ENCODE results near the gene PLCG1.

The PLCG1 gene

GRCh38 chr20:41185013-41185757 lies 47.8 kb downstream of the PLCG1 start:
- H3K36me3 ChIP-seq (ENCODE audit: insufficient read depth, low read length): no peaks in the 10 kb centered on the region
- H3K9me3 ChIP-seq (ENCODE audit: insufficient read depth, low read depth, low read length): no peaks in the 10 kb centered on the region
- H3K4me3 ChIP-seq (ENCODE audit: low read length): no peak overlapping the region
- no peaks in the 10 kb centered on the region for H3K27me3 ChIP-seq (ENCODE audit: insufficient read depth, low read length)
- no peaks in the 10 kb centered on the region for H3K4me1 ChIP-seq (ENCODE audit: insufficient read depth, low read length)
- H3K27ac ChIP-seq (ENCODE audit: low read depth, low read length): no peak overlapping the region
- WGBS: 94% methylated on average over 11 of the region's 11 CpGs
- no peak overlapping the region for H3K9ac ChIP-seq (ENCODE audit: low read depth, low read length)

GRCh38 chr20:41187668-41188067 lies 50.3 kb downstream of the PLCG1 start:
- Histone ChIP-seq H3K27ac (ENCODE audit: low read depth, low read length) (no peak overlapping the region), H3K36me3 (ENCODE audit: insufficient read depth, low read length) (no peaks in the 10 kb centered on the region), H3K27me3 (ENCODE audit: insufficient read depth, low read length) (no peaks in the 10 kb centered on the region), H3K9me3 (ENCODE audit: insufficient read depth, low read depth, low read length) (no peaks in the 10 kb centered on the region), H3K9ac (ENCODE audit: low read depth, low read length) (no peak overlapping the region), H3K4me3 (ENCODE audit: low read length) (no peak overlapping the region), H3K4me1 (ENCODE audit: insufficient read depth, low read length) (no peaks in the 10 kb centered on the region)

- Histone ChIP-seq H3K9ac (ENCODE audit: low read depth, low read length) (no peak overlapping the region), H3K9me3 (ENCODE audit: insufficient read depth, low read depth, low read length) (0 out of 2 replicates have a peak, but pooled peaks cover 5% of the 10 kb centered on the region), H3K4me1 (ENCODE audit: insufficient read depth, low read length) (no peaks in the 10 kb centered on the region), H3K27me3 (ENCODE audit: insufficient read depth, low read length) (no peaks in the 10 kb centered on the region), H3K36me3 (ENCODE audit: insufficient read depth, low read length) (no peaks in the 10 kb centered on the region; the same call in 1 of the 2 replicates), H3K27ac (ENCODE audit: low read depth, low read length) (no peak overlapping the region), H3K4me3 (ENCODE audit: low read length) (no peak overlapping the region)
- WGBS: 92% methylated on average over 5 of the region's 5 CpGs
Observed at GRCh38 chr20:41191562-41192500, 54.5 kb downstream of the PLCG1 start.

GRCh38 chr20:41192575-41192974 lies 55.2 kb downstream of the PLCG1 start:
- Histone ChIP-seq H3K27ac (ENCODE audit: low read depth, low read length) (no peak overlapping the region), H3K4me1 (ENCODE audit: insufficient read depth, low read length) (no peaks in the 10 kb centered on the region), H3K9me3 (ENCODE audit: insufficient read depth, low read depth, low read length) (0 out of 2 replicates have a peak, but pooled peaks cover 5% of the 10 kb centered on the region), H3K9ac (ENCODE audit: low read depth, low read length) (no peak overlapping the region), H3K27me3 (ENCODE audit: insufficient read depth, low read length) (no peaks in the 10 kb centered on the region), H3K4me3 (ENCODE audit: low read length) (no peak overlapping the region), H3K36me3 (ENCODE audit: insufficient read depth, low read length) (no peaks in the 10 kb centered on the region; the same call in 1 of the 2 replicates)
- WGBS: 83% methylated on average over 3 of the region's 3 CpGs

GRCh38 chr20:41196653-41197225 lies 59.4 kb downstream of the PLCG1 start:
- Histone ChIP-seq H3K4me3 (ENCODE audit: low read length) (no peak overlapping the region), H3K27ac (ENCODE audit: low read depth, low read length) (no peak overlapping the region), H3K27me3 (ENCODE audit: insufficient read depth, low read length) (no peaks in the 10 kb centered on the region), H3K4me1 (ENCODE audit: insufficient read depth, low read length) (no peaks in the 10 kb centered on the region), H3K9me3 (ENCODE audit: insufficient read depth, low read depth, low read length) (peaks cover 14% of the 10 kb centered on the region; the same call in 1 of the 2 replicates), H3K36me3 (ENCODE audit: insufficient read depth, low read length) (no peaks in the 10 kb centered on the region; the same call in 1 of the 2 replicates), H3K9ac (ENCODE audit: low read depth, low read length) (no peak overlapping the region)
- WGBS: 88% methylated on average over 1 of the region's 1 CpG

GRCh38 chr20:41198443-41198842 lies 61.1 kb downstream of the PLCG1 start:
- Histone ChIP-seq H3K36me3 (ENCODE audit: insufficient read depth, low read length) (peaks cover 2% of the 10 kb centered on the region; the same call in 1 of the 2 replicates), H3K9ac (ENCODE audit: low read depth, low read length) (no peak overlapping the region), H3K27ac (ENCODE audit: low read depth, low read length) (no peak overlapping the region), H3K4me3 (ENCODE audit: low read length) (no peak overlapping the region), H3K27me3 (ENCODE audit: insufficient read depth, low read length) (no peaks in the 10 kb centered on the region), H3K4me1 (ENCODE audit: insufficient read depth, low read length) (no peaks in the 10 kb centered on the region), H3K9me3 (ENCODE audit: insufficient read depth, low read depth, low read length) (peaks cover 9% of the 10 kb centered on the region; the same call in 1 of the 2 replicates)
- 99% methylated on average over 3 of the region's 4 CpGs for WGBS

- Histone ChIP-seq H3K4me1 (ENCODE audit: insufficient read depth, low read length) (no peaks in the 10 kb centered on the region), H3K9me3 (ENCODE audit: insufficient read depth, low read depth, low read length) (peaks cover 9% of the 10 kb centered on the region; the same call in 1 of the 2 replicates), H3K36me3 (ENCODE audit: insufficient read depth, low read length) (peaks cover 2% of the 10 kb centered on the region; the same call in 1 of the 2 replicates), H3K9ac (ENCODE audit: low read depth, low read length) (no peak overlapping the region), H3K4me3 (ENCODE audit: low read length) (no peak overlapping the region), H3K27ac (ENCODE audit: low read depth, low read length) (no peak overlapping the region), H3K27me3 (ENCODE audit: insufficient read depth, low read length) (no peaks in the 10 kb centered on the region)
- 78% methylated on average over 3 of the region's 3 CpGs for WGBS
Observed at GRCh38 chr20:41200446-41201202, 63.3 kb downstream of the PLCG1 start.

GRCh38 chr20:41201760-41202159 lies 64.4 kb downstream of the PLCG1 start:
- H3K4me1 ChIP-seq (ENCODE audit: insufficient read depth, low read length): no peaks in the 10 kb centered on the region
- H3K9ac ChIP-seq (ENCODE audit: low read depth, low read length): no peak overlapping the region
- H3K36me3 ChIP-seq (ENCODE audit: insufficient read depth, low read length): peaks cover 2% of the 10 kb centered on the region; the same call in 1 of the 2 replicates
- no peak overlapping the region for H3K27ac ChIP-seq (ENCODE audit: low read depth, low read length)
- H3K27me3 ChIP-seq (ENCODE audit: insufficient read depth, low read length): no peaks in the 10 kb centered on the region
- H3K9me3 ChIP-seq (ENCODE audit: insufficient read depth, low read depth, low read length): peaks cover 9% of the 10 kb centered on the region; the same call in 1 of the 2 replicates
- 94% methylated on average over 8 of the region's 8 CpGs for WGBS
- H3K4me3 ChIP-seq (ENCODE audit: low read length): no peak overlapping the region

GRCh38 chr20:41202426-41202825 lies 65.1 kb downstream of the PLCG1 start:
- Histone ChIP-seq H3K4me3 (ENCODE audit: low read length) (no peak overlapping the region), H3K4me1 (ENCODE audit: insufficient read depth, low read length) (no peaks in the 10 kb centered on the region), H3K9ac (ENCODE audit: low read depth, low read length) (no peak overlapping the region), H3K9me3 (ENCODE audit: insufficient read depth, low read depth, low read length) (peaks cover 9% of the 10 kb centered on the region; the same call in 1 of the 2 replicates), H3K27me3 (ENCODE audit: insufficient read depth, low read length) (no peaks in the 10 kb centered on the region), H3K27ac (ENCODE audit: low read depth, low read length) (no peak overlapping the region), H3K36me3 (ENCODE audit: insufficient read depth, low read length) (peaks cover 2% of the 10 kb centered on the region; the same call in 1 of the 2 replicates)
- WGBS: 96% methylated on average over 10 of the region's 10 CpGs

GRCh38 chr20:41203660-41204059 lies 66.3 kb downstream of the PLCG1 start:
- Histone ChIP-seq H3K4me1 (ENCODE audit: insufficient read depth, low read length) (no peaks in the 10 kb centered on the region), H3K36me3 (ENCODE audit: insufficient read depth, low read length) (peaks cover 2% of the 10 kb centered on the region; the same call in 1 of the 2 replicates), H3K9ac (ENCODE audit: low read depth, low read length) (no peak overlapping the region), H3K4me3 (ENCODE audit: low read length) (no peak overlapping the region), H3K27me3 (ENCODE audit: insufficient read depth, low read length) (no peaks in the 10 kb centered on the region), H3K9me3 (ENCODE audit: insufficient read depth, low read depth, low read length) (peaks cover 4% of the 10 kb centered on the region; the same call in 1 of the 2 replicates), H3K27ac (ENCODE audit: low read depth, low read length) (no peak overlapping the region)
- WGBS: 91% methylated on average over 9 of the region's 9 CpGs
